Transverse colon (tissue), 4 donors: Measurements from ENCODE around the gene CREBBP.

Experiments
- CTCF ChIP-seq, 5 experiments: fragments of 200-600 bp in 3 of 5; fragments of 450-650 bp in 2 of 5; sonication (generic) in 3 of 5; IDR thresholded peaks; 1 replicate in 2 of 5; 2 replicates in 3 of 5; pipeline ENCODE4 v1.5.1; 2016 to 2017; ENCODE audit warnings: antibody characterized with exemption in 5 of 5, inconsistent platforms in 3 of 5, mild to moderate bottlenecking in 2 of 5, moderate library complexity in 1 of 5
- EP300 ChIP-seq: sonication (generic); formaldehyde crosslinking; IDR thresholded peaks from one replicate; pipeline ENCODE4 v1.6.1; 2017; ENCODE audit warnings: antibody characterized with exemption, low read depth
- POLR2A ChIP-seq: fragments of 450-650 bp; IDR thresholded peaks from one replicate; pipeline ENCODE4 v1.6.1; 2016; ENCODE audit warnings: antibody characterized with exemption, mild to moderate bottlenecking, moderate library complexity
- POLR2AphosphoS5 ChIP-seq, 3 donors: sonication (generic); formaldehyde crosslinking; IDR thresholded peaks; one replicate each; pipeline ENCODE4 v1.6.1; 2016; ENCODE audit warnings: antibody characterized with exemption in 3 of 3

DNA sequence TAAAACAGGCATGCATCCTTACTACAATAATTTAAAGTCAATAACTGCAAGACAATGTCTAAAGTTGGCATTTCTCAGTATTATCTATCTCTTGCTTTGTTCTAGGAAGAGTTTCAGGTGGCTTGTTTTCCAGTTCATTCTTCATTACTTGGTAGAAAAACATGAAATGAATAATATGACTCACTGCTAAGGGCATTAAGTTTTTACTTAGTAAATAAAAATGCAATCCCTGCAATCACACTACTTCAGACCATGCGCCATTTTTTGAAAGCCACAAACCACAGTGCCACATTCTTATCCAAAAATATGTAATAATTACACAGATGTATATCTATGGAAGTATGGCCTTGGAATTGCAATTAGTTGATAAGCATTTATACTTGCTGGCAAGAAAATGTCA, 55.4 kb downstream of the CREBBP start:
- TF ChIP-seq CTCF (IDR thresholded peaks at IDR 0.05) (no peak), EP300 (no peak), POLR2AphosphoS5 (IDR thresholded peaks at IDR 0.05) (no peak), POLR2A (no peak)
